NT2/D1 (cell line): ENCODE results near the gene MZT2B.
"Not testable (repeated sequence)": the region's sequence is repeated elsewhere in the genome, so short reads cannot be mapped to it uniquely, and the experiment has no call there.

Experiments used
- YY1 ChIP-seq: IDR thresholded peaks from 2 replicates; pipeline ENCODE4 v1.6.1; 2011; ENCODE audit not compliant: insufficient read length, insufficient read depth
- ZNF274 ChIP-seq: IDR thresholded peaks from 2 replicates; pipeline ENCODE4 v1.6.1; 2011; ENCODE audit warnings: mild to moderate bottlenecking, low read depth, low read length

DNA sequence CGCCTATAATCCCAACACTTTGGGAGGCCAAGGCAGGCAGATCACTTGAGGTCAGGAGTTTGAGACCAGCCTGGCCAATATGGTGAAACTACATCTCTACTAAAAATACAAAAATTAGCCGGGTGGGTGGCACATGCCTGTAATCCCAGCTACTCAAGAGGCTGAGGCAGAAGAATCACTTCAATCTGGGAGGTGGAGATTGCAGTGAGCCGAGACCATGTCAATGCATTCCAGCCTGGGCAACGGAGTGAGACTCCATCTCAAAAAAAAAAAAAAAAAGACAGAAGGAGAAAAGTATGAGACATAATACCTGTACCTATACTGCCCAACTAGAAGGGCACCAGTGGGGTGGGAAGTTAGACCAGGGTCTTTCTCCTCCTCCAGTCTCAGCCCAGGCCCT is 22.7 kb upstream of the MZT2B start:
- not testable (repeated sequence) for TF ChIP-seq YY1, ZNF274
